Ovary (tissue), 3 donors: ENCODE data around the gene NCF2.

Experiments used
- CTCF ChIP-seq, 3 donors: fragments of 450-650 bp in 2 of 3; fragments of 200-600 bp in 1 of 3; IDR thresholded peaks; one replicate each; pipeline versions ENCODE4 v1.5.1 to v1.8.0; 2016 to 2022; ENCODE audit warnings: antibody characterized with exemption in 3 of 3, mild to moderate bottlenecking in 1 of 3
- POLR2A ChIP-seq: fragments of 450-650 bp; IDR thresholded peaks from one replicate; pipeline ENCODE4 v1.6.1; 2017; ENCODE audit warnings: antibody characterized with exemption, mild to moderate bottlenecking, moderate library complexity
- donor health status: DM: no; HTN: no; CAD: no.

- TF ChIP-seq CTCF (IDR thresholded peaks at IDR 0.05) (no peak), POLR2A (no peak)
Measured at GRCh38 chr1:183568176-183569021, 21.9 kb downstream of the NCF2 start.
